CD14-positive monocyte (primary cell): Measurements from ENCODE around the gene GREM1. TPM values are rescaled to one million over a fixed set of nuclear protein-coding genes. Genes with fewer than 3 reads are reported as not detected.

Experiments
- DNase-seq, 3 donors: peaks; one replicate each; pipeline ENCODE4 v3.0.0-alpha.2; 2011 to 2022
- H2AFZ ChIP-seq: 2 replicates; pipeline ENCODE4 v1.6.0; 2012; ENCODE audit warnings: mild to moderate bottlenecking, low read depth, low read length, inconsistent platforms; ENCODE audit not compliant: insufficient read depth, poor library complexity, severe bottlenecking
- H3K27ac ChIP-seq, 2 donors: 1 replicate in 1 of 2; 2 replicates in 1 of 2; pipeline ENCODE4 v1.5.1; 2012 to 2013; ENCODE audit warnings: low read length in 2 of 2, control low read depth in 1 of 2, inconsistent platforms in 1 of 2, low read depth in 1 of 2, mild to moderate bottlenecking in 1 of 2
- H3K27me3 ChIP-seq, 2 donors: one replicate each; pipeline versions ENCODE4 v1.6.0 to v1.6.1; 2011 to 2013; ENCODE audit warnings: low read length in 2 of 2; ENCODE audit not compliant: control insufficient read depth in 2 of 2, insufficient read depth in 2 of 2
- H3K36me3 ChIP-seq, 2 donors: replicated peaks in 1 of 2; 1 replicate in 1 of 2; 2 replicates in 1 of 2; pipeline versions ENCODE4 v1.5.1 to v1.6.1; 2012 to 2013; ENCODE audit warnings: low read length in 2 of 2, control low read depth in 1 of 2, inconsistent platforms in 1 of 2, mild to moderate bottlenecking in 1 of 2; ENCODE audit not compliant: insufficient read depth in 2 of 2, control insufficient read depth in 1 of 2
- H3K4me1 ChIP-seq, 2 donors: 1 replicate in 1 of 2; 2 replicates in 1 of 2; pipeline versions ENCODE4 v1.5.1 to v1.6.1; 2012 to 2013; ENCODE audit warnings: low read length in 2 of 2, control low read depth in 1 of 2, inconsistent platforms in 1 of 2, mild to moderate bottlenecking in 1 of 2, moderate library complexity in 1 of 2; ENCODE audit not compliant: insufficient read depth in 2 of 2, control insufficient read depth in 1 of 2
- H3K4me2 ChIP-seq: replicated peaks from 2 replicates; pipeline ENCODE3; 2012; ENCODE audit warnings: low read length, moderate library complexity, mild to moderate bottlenecking; ENCODE audit not compliant: poor library complexity, severe bottlenecking; ENCODE audit errors: extremely low read depth
- H3K4me3 ChIP-seq, 3 experiments: fragments of 200-600 bp in 1 of 3; sonication (generic) in 1 of 3; replicated peaks in 1 of 3; 1 replicate in 2 of 3; 2 replicates in 1 of 3; pipeline ENCODE4 v1.5.1; 2011 to 2013; ENCODE audit warnings: low read length in 3 of 3, mild to moderate bottlenecking in 3 of 3, control low read depth in 2 of 3, low read depth in 2 of 3, inconsistent platforms in 1 of 3, moderate library complexity in 1 of 3
- H3K79me2 ChIP-seq: 2 replicates; pipeline ENCODE4 v1.6.0; 2012; ENCODE audit warnings: mild to moderate bottlenecking, control low read depth, inconsistent platforms, low read length, moderate library complexity; ENCODE audit not compliant: insufficient read depth
- H3K9ac ChIP-seq: 2 replicates; pipeline ENCODE4 v1.6.0; 2017; ENCODE audit warnings: low read length, mild to moderate bottlenecking; ENCODE audit not compliant: insufficient read depth, poor library complexity, severe bottlenecking
- H3K9me3 ChIP-seq, 2 donors: replicated peaks in 1 of 2; 1 replicate in 1 of 2; 2 replicates in 1 of 2; pipeline versions ENCODE4 v1.5.1 to v1.6.1; 2012 to 2013; ENCODE audit warnings: low read length in 2 of 2, control low read depth in 1 of 2; ENCODE audit not compliant: control insufficient read depth in 1 of 2, insufficient read depth in 1 of 2
- H4K20me1 ChIP-seq: 2 replicates; pipeline ENCODE4 v1.6.0; 2012; ENCODE audit warnings: mild to moderate bottlenecking, low read length, control low read depth, moderate library complexity; ENCODE audit not compliant: insufficient read depth
- H3K27ac Mint-ChIP-seq, 7 donors: one replicate each; pipeline ENCODE4 v1.8.0; 2020; ENCODE audit warnings: mild to moderate bottlenecking in 7 of 7, mixed read lengths in 7 of 7, moderate library complexity in 6 of 7, inconsistent platforms in 2 of 7
- H3K27me3 Mint-ChIP-seq, 3 donors: one replicate each; pipeline ENCODE4 v1.8.0; 2021 to 2022; ENCODE audit warnings: low read depth in 3 of 3, mild to moderate bottlenecking in 3 of 3, mixed read lengths in 3 of 3, moderate library complexity in 3 of 3, inconsistent platforms in 1 of 3
- H3K36me3 Mint-ChIP-seq, 2 donors: one replicate each; pipeline ENCODE4 v1.8.0; 2020; ENCODE audit warnings: mixed read lengths in 2 of 2, inconsistent platforms in 1 of 2, mild to moderate bottlenecking in 1 of 2
- H3K4me1 Mint-ChIP-seq: one replicate; pipeline ENCODE4 v1.8.0; 2020; ENCODE audit warnings: mild to moderate bottlenecking, mixed read lengths
- H3K4me3 Mint-ChIP-seq, 2 donors: one replicate each; pipeline ENCODE4 v1.8.0; 2020; ENCODE audit warnings: mild to moderate bottlenecking in 2 of 2, mixed read lengths in 2 of 2, moderate library complexity in 1 of 2
- H3K9me3 Mint-ChIP-seq, 7 donors: one replicate each; pipeline ENCODE4 v1.8.0; 2020 to 2022; ENCODE audit warnings: mixed read lengths in 7 of 7, mild to moderate bottlenecking in 6 of 7, moderate library complexity in 6 of 7, inconsistent platforms in 2 of 7
- WGBS: methylation state at CpG from one replicate; pipeline ENCODE4 v1.1.5; 2013; ENCODE audit warnings: missing lambda C conversion rate; ENCODE audit not compliant: insufficient coverage; 5-methylcytosine and 5-hydroxymethylcytosine counted together
- intact Hi-C, 2 donors: fragments of 100-400 bp; cut with micrococcal nuclease; formaldehyde crosslinking; loops; one replicate each; pipeline versions ENCODE4 v1.15.0 to v1.15.1; 2023
- polyA plus RNA-seq, 3 donors: library from polyadenylated mRNA; depleted of rRNA in 1 of 3; unstranded in 2 of 3; stranded (reverse) in 1 of 3; fragments of 300-500 nt in 2 of 3; fragments of >200 nt in 1 of 3; fragmentation: Illumina TruSeq in 2 of 3; gene quantifications; 1 replicate in 2 of 3; 2 replicates in 1 of 3; pipeline ENCODE4 v1.2.3, GENCODE V29; 2012 to 2021
- TF ChIP-seq, protein P1 (sequence below): fragments of 200-600 bp; IDR thresholded peaks from one replicate; pipeline ENCODE4 v1.8.0; 2022; ENCODE audit warnings: antibody characterized with exemption, mild to moderate bottlenecking

The GREM1 gene
- polyA plus RNA-seq, 3 donors = not detected

DNA sequence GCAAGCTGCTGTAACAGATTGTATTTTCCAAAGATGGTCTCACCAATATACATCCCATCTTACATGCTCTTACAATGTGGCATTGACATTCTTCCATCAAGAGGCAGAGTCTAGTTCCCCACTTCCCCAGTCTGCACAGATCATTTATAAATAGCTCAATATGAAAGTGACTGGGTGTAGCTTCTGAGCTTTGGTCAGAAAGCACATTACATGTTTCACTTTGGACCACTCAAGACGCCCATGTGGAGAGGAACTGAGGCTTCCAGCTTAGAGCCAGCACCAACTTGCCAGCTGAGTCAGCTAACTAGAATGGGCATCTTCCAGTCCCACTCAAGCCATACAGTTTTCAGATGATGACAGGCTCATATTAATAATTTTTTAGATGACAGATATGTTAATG, 45.5 kb downstream of the GREM1 start:
- Histone ChIP-seq H3K9ac (no peak overlapping the region), H3K27ac (no peak overlapping the region), H3K9me3 (no peaks in the 10 kb centered on the region), H3K79me2 (no peaks in the 10 kb centered on the region), H4K20me1 (no peaks in the 10 kb centered on the region), H3K4me2 (no peak overlapping the region), H3K36me3 (no peaks in the 10 kb centered on the region), H3K27me3 (no peaks in the 10 kb centered on the region), H3K4me1 (no peaks in the 10 kb centered on the region), H3K4me3 (no peak overlapping the region), H2AFZ (no peak overlapping the region)
- peaks cover 0 to 9% (median 0%) of the 10 kb centered on the region in 7 donors for H3K9me3 Mint-ChIP-seq
- H3K4me3 Mint-ChIP-seq = no peak overlapping the region
- H3K36me3 Mint-ChIP-seq = no peaks in the 10 kb centered on the region
- no peak overlapping the region for H3K27ac Mint-ChIP-seq
- no CpG with 5 or more reads among the region's 1 CpG for WGBS
- TF ChIP-seq, protein P1, sequence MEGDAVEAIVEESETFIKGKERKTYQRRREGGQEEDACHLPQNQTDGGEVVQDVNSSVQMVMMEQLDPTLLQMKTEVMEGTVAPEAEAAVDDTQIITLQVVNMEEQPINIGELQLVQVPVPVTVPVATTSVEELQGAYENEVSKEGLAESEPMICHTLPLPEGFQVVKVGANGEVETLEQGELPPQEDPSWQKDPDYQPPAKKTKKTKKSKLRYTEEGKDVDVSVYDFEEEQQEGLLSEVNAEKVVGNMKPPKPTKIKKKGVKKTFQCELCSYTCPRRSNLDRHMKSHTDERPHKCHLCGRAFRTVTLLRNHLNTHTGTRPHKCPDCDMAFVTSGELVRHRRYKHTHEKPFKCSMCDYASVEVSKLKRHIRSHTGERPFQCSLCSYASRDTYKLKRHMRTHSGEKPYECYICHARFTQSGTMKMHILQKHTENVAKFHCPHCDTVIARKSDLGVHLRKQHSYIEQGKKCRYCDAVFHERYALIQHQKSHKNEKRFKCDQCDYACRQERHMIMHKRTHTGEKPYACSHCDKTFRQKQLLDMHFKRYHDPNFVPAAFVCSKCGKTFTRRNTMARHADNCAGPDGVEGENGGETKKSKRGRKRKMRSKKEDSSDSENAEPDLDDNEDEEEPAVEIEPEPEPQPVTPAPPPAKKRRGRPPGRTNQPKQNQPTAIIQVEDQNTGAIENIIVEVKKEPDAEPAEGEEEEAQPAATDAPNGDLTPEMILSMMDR = no peak
- DNase-seq = no peak
- intact Hi-C loops = no loop called here
- H3K4me1 Mint-ChIP-seq = no peaks in the 10 kb centered on the region
- H3K27me3 Mint-ChIP-seq = peaks cover 4 to 6% (median 6%) of the 10 kb centered on the region in 3 donors

DNA sequence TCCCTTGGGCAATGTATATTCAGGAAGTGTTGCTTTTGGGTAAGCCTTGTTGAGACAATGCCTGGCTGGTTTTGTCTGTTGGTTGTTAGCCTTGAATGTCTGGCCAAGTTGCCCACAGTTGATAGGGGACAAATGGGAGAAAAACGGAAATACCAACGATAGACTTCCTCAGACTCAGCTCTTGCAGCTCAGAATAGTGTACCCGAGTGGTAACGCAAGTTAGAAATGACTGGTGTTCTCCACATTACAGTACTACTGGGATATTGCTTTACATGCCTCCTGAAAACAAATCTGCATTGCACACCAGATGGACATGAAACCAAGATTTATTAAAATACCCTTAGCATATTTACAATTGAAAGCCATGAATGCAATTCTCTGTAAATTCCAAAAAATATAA, 47.4 kb downstream of the GREM1 start:
- no peak overlapping the region for H3K9ac ChIP-seq
- no peaks in the 10 kb centered on the region for H3K27me3 ChIP-seq
- H3K36me3 ChIP-seq = no peaks in the 10 kb centered on the region
- H3K9me3 ChIP-seq = no peaks in the 10 kb centered on the region
- Mint-ChIP-seq H3K4me1 (no peaks in the 10 kb centered on the region), H3K27ac (no peak overlapping the region), H3K4me3 (no peak overlapping the region), H3K36me3 (no peaks in the 10 kb centered on the region), H3K27me3 (peaks cover 3 to 5% (median 3%) of the 10 kb centered on the region in 3 donors), H3K9me3 (peaks cover 0 to 9% (median 0%) of the 10 kb centered on the region in 7 donors)
- no peak overlapping the region for H3K27ac ChIP-seq
- intact Hi-C loops = no loop called here
- no peak overlapping the region for H3K4me3 ChIP-seq
- H3K4me1 ChIP-seq = no peaks in the 10 kb centered on the region
- H2AFZ ChIP-seq = no peak overlapping the region
- TF ChIP-seq, protein P1 = no peak
- H4K20me1 ChIP-seq = no peaks in the 10 kb centered on the region
- no peak for DNase-seq
- no peak overlapping the region for H3K4me2 ChIP-seq
- 50% methylated on average over 2 of the region's 4 CpGs for WGBS
- H3K79me2 ChIP-seq = no peaks in the 10 kb centered on the region
